ENCODE results near the gene RNF138. TPM values are rescaled to one million over a fixed set of nuclear protein-coding genes. Genes with fewer than 3 reads are reported as not detected.
"Not testable (repeated sequence)": the region's sequence is repeated elsewhere in the genome, so short reads cannot be mapped to it uniquely, and the experiment has no call there.

Gene RNF138
- total RNA-seq, 2 donors from 2014 or later, result 43.3 to 51.2 TPM

GRCh38 chr18:32086881-32087280, 4.8 kb upstream of the RNF138 start:
- no peaks in the 10 kb centered on the region for H3K27me3 Mint-ChIP-seq
- H3K9me3 Mint-ChIP-seq, result no peaks in the 10 kb centered on the region
- ATAC-seq (replicated peaks), result no peak
- no peaks in the 10 kb centered on the region for H3K36me3 Mint-ChIP-seq (ENCODE audit: low read depth)
- H3K27ac Mint-ChIP-seq, result no peak overlapping the region
- H3K4me3 Mint-ChIP-seq, result no peak overlapping the region
- peaks cover 16% of the 10 kb centered on the region for H3K4me1 Mint-ChIP-seq

DNA sequence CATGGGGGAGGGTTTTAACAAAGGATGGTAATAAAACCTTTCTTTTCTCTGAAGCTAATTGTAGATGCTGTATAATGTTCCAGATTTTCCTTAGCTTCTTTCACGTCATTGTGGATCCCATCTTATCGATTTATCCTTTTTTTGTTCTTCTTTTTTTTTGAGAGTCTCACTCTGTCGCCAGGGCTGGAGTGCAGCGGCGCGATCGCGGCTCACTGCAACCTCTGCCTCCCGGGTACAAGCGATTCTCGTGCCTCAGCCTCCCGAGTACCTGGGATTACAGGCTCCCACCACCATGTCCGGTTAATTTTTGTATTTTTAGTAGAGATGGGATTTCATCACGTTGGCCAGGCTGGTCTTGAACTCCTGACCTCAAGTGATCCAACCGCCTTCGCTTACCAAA, 843 bp upstream of the RNF138 start:
- H3K27ac Mint-ChIP-seq; ATAC-seq (replicated peaks); H3K9me3 Mint-ChIP-seq; H3K27me3 Mint-ChIP-seq: not testable (repeated sequence)
- Mint-ChIP-seq H3K4me3 (peak overlapping the region; percentile 95), H3K4me1 (peaks cover 24% of the 10 kb centered on the region), H3K36me3 (ENCODE audit: low read depth) (peaks cover 36% of the 10 kb centered on the region)

GRCh38 chr18:32091325-32091723, 350 bp upstream of the RNF138 start:
- H3K9me3 Mint-ChIP-seq, result no peaks in the 10 kb centered on the region
- H3K27me3 Mint-ChIP-seq, result no peaks in the 10 kb centered on the region
- H3K27ac Mint-ChIP-seq, result peak overlapping the region; percentile 92
- H3K4me1 Mint-ChIP-seq, result peaks cover 25% of the 10 kb centered on the region
- H3K36me3 Mint-ChIP-seq (ENCODE audit: low read depth), result peaks cover 41% of the 10 kb centered on the region
- peak overlapping the region; percentile 95 for H3K4me3 Mint-ChIP-seq
- no peak for ATAC-seq (replicated peaks)

DNA sequence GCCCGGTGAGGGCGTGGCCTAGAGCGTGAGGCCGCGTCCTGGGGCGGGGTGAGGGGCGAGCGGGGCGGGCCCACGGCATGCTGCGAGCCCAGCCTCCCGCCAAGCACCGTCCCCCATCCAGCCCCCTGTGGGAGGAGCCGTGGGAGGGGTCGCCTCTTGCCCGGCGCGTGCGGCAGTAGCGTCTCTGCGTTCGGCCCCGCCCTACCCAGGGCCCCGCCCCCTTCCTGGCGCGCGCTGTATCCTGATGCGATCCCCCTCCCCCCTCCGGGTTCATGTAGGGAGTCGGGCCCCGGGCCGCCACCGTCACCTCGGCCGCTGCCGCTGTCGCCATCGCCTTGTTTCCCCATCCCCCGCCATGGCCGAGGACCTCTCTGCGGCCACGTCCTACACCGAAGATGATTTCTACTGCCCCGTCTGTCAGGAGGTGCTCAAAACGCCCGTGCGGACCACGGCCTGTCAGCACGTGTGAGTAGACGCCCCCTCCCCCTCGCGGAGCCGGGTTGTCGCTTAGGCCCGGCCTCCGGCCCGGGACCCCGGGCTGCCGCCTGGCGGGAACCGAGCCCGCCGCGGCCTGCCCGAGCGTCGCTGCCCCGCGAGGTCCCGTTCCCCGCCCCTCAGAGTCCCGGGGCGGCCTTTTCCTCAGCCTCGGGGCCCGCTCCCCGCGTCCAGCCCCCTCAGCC, 888 bp downstream of the RNF138 start:
- Mint-ChIP-seq H3K27me3 (no peaks in the 10 kb centered on the region), H3K36me3 (ENCODE audit: low read depth) (peaks cover 53% of the 10 kb centered on the region), H3K27ac (peak overlapping the region; percentile 92), H3K4me3 (peak overlapping the region; percentile 95), H3K9me3 (no peaks in the 10 kb centered on the region), H3K4me1 (peaks cover 28% of the 10 kb centered on the region)
- ATAC-seq (replicated peaks), result peak; percentile 92

- H3K36me3 Mint-ChIP-seq (ENCODE audit: low read depth), result peaks cover 58% of the 10 kb centered on the region
- ATAC-seq (replicated peaks), result no peak
- peak overlapping the region; percentile 92 for H3K27ac Mint-ChIP-seq
- peak overlapping the region; percentile 95 for H3K4me3 Mint-ChIP-seq
- no peaks in the 10 kb centered on the region for H3K27me3 Mint-ChIP-seq
- peaks cover 28% of the 10 kb centered on the region for H3K4me1 Mint-ChIP-seq
- no peaks in the 10 kb centered on the region for H3K9me3 Mint-ChIP-seq
Measured at GRCh38 chr18:32093102-32093511, 1.4 kb downstream of the RNF138 start.

DNA sequence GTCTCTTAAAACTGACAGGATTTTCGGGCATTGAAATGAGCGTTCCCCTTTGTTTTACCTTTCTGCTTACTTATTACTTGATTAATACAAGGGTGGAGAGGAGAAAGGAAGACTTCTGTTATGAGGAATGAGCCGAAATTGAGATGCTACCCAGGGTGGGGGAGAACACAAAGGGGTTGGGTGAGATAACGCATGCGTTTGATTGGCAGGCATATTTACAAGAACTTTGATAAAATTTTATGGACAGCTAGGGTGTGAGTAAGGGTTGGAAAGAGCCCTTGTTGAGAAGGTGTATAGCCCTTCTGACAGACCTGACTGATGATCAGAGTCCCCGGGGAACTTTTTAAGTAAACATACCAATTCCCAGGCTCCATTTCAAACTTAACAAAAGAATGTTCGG, 1.8 kb downstream of the RNF138 start:
- peak overlapping the region; percentile 95 for H3K4me3 Mint-ChIP-seq
- H3K27ac Mint-ChIP-seq, result peak overlapping the region; percentile 92
- ATAC-seq (replicated peaks), result no peak
- H3K9me3 Mint-ChIP-seq, result no peaks in the 10 kb centered on the region
- H3K36me3 Mint-ChIP-seq (ENCODE audit: low read depth), result peaks cover 58% of the 10 kb centered on the region
- peaks cover 28% of the 10 kb centered on the region for H3K4me1 Mint-ChIP-seq
- no peaks in the 10 kb centered on the region for H3K27me3 Mint-ChIP-seq

DNA sequence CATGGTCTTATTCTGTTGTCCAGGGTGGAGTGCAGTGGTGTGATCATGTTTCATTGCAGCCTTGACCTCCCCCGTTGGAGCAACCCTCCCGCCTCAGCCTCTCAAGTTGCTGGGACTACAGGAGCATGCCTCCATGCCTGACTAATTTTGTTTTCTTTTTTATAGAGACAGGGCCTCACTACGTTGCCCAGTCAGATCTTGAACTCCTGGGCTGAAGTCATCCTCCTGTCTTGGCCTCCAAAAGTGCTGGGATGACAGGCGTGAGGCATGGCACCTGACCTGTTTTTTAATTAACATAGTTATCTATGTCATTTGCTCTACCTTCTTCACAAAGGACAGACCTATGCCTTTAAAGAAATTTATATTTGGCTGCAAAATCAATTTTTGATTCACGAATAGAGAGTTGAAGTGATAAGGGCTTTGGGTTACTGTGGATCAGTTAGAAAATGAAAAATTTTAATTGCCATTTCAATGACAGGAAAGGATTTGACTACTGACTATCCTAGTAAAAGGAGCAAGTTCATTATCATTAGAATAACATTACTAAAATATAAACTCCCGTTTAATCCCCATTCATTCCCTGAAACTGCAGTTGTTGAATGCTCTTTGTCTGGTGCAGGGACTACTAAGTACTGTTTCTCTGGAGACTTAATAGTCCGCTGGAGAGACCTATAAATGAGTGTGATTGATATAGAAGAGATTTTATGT, 3.7 kb downstream of the RNF138 start:
- H3K9me3 Mint-ChIP-seq, result no peaks in the 10 kb centered on the region
- H3K4me3 Mint-ChIP-seq, result peak overlapping the region; percentile 95
- no peaks in the 10 kb centered on the region for H3K27me3 Mint-ChIP-seq
- no peak for ATAC-seq (replicated peaks)
- peaks cover 38% of the 10 kb centered on the region for H3K4me1 Mint-ChIP-seq
- peaks cover 71% of the 10 kb centered on the region for H3K36me3 Mint-ChIP-seq (ENCODE audit: low read depth)
- peak overlapping the region; percentile 92 for H3K27ac Mint-ChIP-seq

DNA sequence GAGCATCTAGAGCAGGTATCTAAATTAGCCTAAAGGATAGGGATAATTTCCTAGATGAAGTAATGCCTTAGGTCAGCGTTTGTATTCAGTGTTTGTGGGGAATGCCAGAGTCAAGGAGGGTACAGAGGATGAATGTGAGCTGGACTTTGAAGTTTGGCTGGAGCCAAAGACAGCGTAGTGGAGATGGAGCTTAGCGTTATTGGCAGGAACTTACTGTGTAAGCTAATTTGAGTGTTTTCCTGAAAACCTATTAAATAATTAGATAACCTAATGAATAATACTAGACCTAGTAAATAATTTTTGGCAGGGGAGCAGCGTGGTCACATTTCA, 4.2 kb downstream of the RNF138 start:
- Mint-ChIP-seq H3K9me3 (no peaks in the 10 kb centered on the region), H3K36me3 (ENCODE audit: low read depth) (peaks cover 76% of the 10 kb centered on the region), H3K4me3 (peak overlapping the region; percentile 95), H3K27me3 (no peaks in the 10 kb centered on the region), H3K4me1 (peaks cover 40% of the 10 kb centered on the region), H3K27ac (peak overlapping the region; percentile 92)
- no peak for ATAC-seq (replicated peaks)

- Mint-ChIP-seq H3K9me3 (no peaks in the 10 kb centered on the region), H3K4me3 (peak overlapping the region; percentile 95), H3K36me3 (ENCODE audit: low read depth) (peaks cover 84% of the 10 kb centered on the region), H3K27ac (peak overlapping the region; percentile 92), H3K4me1 (peaks cover 43% of the 10 kb centered on the region), H3K27me3 (no peaks in the 10 kb centered on the region)
- ATAC-seq (replicated peaks), result no peak
Measured at GRCh38 chr18:32096946-32097345, 5.3 kb downstream of the RNF138 start.

DNA sequence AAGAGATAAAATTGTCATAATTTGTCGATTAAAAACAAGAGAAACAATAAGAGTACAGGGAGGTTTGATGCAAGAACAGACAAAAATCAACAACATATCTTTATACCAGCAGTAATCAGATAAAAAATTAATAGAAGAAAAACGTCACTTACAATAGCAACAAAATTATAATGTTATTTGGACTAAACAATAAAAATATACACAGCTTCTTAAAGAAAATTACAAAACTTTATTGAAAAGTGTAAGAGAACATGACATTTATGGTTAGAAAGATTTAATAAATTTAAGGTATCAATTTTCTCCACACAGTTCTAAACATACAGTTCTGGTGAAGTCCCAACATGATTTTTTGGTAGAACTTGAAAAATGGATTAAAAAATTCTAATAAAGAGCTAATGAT, 12.8 kb downstream of the RNF138 start:
- H3K36me3 Mint-ChIP-seq (ENCODE audit: low read depth), result peaks cover 82% of the 10 kb centered on the region
- H3K9me3 Mint-ChIP-seq, result no peaks in the 10 kb centered on the region
- H3K4me3 Mint-ChIP-seq, result no peak overlapping the region
- no peaks in the 10 kb centered on the region for H3K27me3 Mint-ChIP-seq
- H3K27ac Mint-ChIP-seq, result no peak overlapping the region
- no peak for ATAC-seq (replicated peaks)
- H3K4me1 Mint-ChIP-seq, result peaks cover 21% of the 10 kb centered on the region

DNA sequence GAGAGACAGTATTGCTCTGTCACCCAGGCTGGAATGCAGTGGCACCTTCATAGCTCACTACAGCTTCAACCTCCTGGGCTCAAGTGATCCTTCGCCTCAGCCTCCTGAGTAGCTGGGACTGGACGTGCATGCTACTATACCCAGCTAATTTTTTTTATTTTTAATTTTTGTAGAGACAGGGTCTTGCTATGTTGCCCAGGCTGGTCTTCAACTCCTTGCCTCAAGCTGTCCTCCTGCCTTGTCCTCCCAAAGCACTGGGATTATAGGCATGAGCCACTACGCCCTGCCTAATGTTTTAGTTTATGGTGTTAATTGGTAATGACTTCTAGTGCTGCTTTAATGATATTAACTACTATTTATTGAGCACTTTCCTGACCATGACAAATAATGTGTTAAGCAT, 18.3 kb downstream of the RNF138 start:
- Mint-ChIP-seq H3K36me3 (ENCODE audit: low read depth) (peaks cover 86% of the 10 kb centered on the region), H3K27me3 (no peaks in the 10 kb centered on the region), H3K4me1 (peaks cover 12% of the 10 kb centered on the region), H3K27ac (no peak overlapping the region), H3K4me3 (no peak overlapping the region), H3K9me3 (no peaks in the 10 kb centered on the region)
- ATAC-seq (replicated peaks), result no peak

DNA sequence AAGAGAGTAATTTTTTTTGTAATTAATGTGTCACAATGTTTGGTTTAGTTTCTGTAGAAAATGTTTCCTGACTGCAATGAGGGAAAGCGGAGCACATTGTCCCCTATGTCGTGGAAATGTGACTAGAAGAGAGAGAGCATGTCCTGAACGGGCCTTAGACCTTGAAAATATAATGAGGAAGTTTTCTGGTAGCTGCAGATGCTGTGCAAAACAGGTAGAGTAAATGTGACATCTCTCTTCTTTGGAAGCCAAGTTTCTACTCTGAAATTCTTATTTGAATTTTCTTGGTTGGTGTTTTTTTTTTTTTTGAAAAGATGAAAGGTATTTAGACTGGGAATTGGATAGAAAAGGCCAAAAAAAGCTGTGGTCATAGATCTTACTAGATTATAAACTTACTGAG, 20.0 kb downstream of the RNF138 start:
- Mint-ChIP-seq H3K36me3 (ENCODE audit: low read depth) (peaks cover 86% of the 10 kb centered on the region), H3K4me3 (no peak overlapping the region), H3K9me3 (no peaks in the 10 kb centered on the region), H3K27me3 (no peaks in the 10 kb centered on the region), H3K27ac (no peak overlapping the region), H3K4me1 (peaks cover 11% of the 10 kb centered on the region)
- no peak for ATAC-seq (replicated peaks)

- H3K4me3 Mint-ChIP-seq, result no peak overlapping the region
- peaks cover 13% of the 10 kb centered on the region for H3K4me1 Mint-ChIP-seq
- H3K27ac Mint-ChIP-seq, result no peak overlapping the region
- H3K27me3 Mint-ChIP-seq, result no peaks in the 10 kb centered on the region
- peaks cover 91% of the 10 kb centered on the region for H3K36me3 Mint-ChIP-seq (ENCODE audit: low read depth)
- H3K9me3 Mint-ChIP-seq, result no peaks in the 10 kb centered on the region
- ATAC-seq (replicated peaks), result no peak
Measured at GRCh38 chr18:32112826-32113225, 21.2 kb downstream of the RNF138 start.

DNA sequence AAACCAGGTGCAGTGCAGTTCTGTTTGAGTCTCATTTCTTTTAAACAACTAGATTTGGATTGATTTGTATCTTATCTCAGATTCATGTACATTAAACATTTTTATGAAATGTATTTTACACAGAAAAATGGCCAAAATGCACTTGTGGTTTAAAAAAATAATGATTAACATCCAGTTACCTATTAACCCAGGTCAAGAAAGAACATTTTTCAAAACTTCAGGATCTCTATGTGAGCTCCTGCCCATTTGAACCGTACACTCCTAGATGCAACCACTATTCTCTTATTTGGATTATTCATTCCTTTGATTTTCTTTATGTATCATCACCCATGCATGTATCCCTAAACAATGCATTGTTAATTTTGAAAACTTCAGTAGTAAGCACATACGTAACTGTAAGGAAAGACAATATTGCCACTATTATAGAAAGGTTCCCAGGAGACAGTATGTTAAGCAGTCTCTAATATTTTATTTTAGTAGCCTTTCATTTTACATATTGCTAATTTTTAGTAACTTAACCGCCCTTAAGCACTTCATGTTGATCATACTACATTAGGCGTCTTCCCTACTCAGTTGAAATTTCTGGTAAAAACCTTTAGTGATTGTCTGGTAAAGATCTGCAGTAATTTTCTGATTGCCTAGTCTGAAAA, 22.7 kb downstream of the RNF138 start:
- Mint-ChIP-seq H3K9me3 (no peaks in the 10 kb centered on the region), H3K4me3 (no peak overlapping the region), H3K4me1 (peaks cover 13% of the 10 kb centered on the region), H3K27me3 (no peaks in the 10 kb centered on the region), H3K36me3 (ENCODE audit: low read depth) (peaks cover 92% of the 10 kb centered on the region), H3K27ac (no peak overlapping the region)
- no peak for ATAC-seq (replicated peaks)

GRCh38 chr18:32122039-32122438, 30.4 kb downstream of the RNF138 start:
- peaks cover 10% of the 10 kb centered on the region for H3K4me1 Mint-ChIP-seq
- ATAC-seq (replicated peaks), result no peak
- no peaks in the 10 kb centered on the region for H3K27me3 Mint-ChIP-seq
- H3K36me3 Mint-ChIP-seq (ENCODE audit: low read depth), result peaks cover 100% of the 10 kb centered on the region
- no peak overlapping the region for H3K27ac Mint-ChIP-seq
- no peak overlapping the region for H3K4me3 Mint-ChIP-seq
- no peaks in the 10 kb centered on the region for H3K9me3 Mint-ChIP-seq

Data from activated T-helper 17 cell treated with anti-CD3 and anti-CD28 coated beads, Interleukin-2, amount 50 U/mL, for 72 hours (primary cell).